GM21529 (cell line): ENCODE results near the gene RIT1.

Source experiments
- ATAC-seq: cut with Tn5 transposase; IDR thresholded peaks from one replicate; pipeline ENCODE4 v1.9.1; 2021; ENCODE audit not compliant: unreplicated experiment

RIT1 gene

GRCh38 chr1:155859234-155859829 lies 51.8 kb downstream of the RIT1 start, which contains the start of gene SYT11:
Gene SYT11 (plus strand): TSS chr1:155859567. CDS start chr1:155859762, 195 bp downstream.
- ATAC-seq, result peak; percentile 66

- peak; percentile 2 for ATAC-seq
These were observed 52.3 kb downstream of the RIT1 start for GRCh38 chr1:155858800-155859233.

GRCh38 chr1:155856975-155857930 lies 53.9 kb downstream of the RIT1 start, which contains the start of gene GON4L:
Gene GON4L (minus strand): TSS chr1:155857214. CDS start chr1:155853780, 3,434 bp downstream.
- ATAC-seq, result peak; percentile 53

- ATAC-seq, result no peak
These were observed 54.7 kb downstream of the RIT1 start for GRCh38 chr1:155856257-155856974.

- ATAC-seq, result no peak
These were observed 60.8 kb downstream of the RIT1 start for GRCh38 chr1:155850345-155850744.

GRCh38 chr1:155847823-155848529 lies 63.2 kb downstream of the RIT1 start:
- ATAC-seq, result no peak
